ENCODE measurements around the gene CDK5RAP1.
"Not testable (repeated sequence)": the region's sequence is repeated elsewhere in the genome, so short reads cannot be mapped to it uniquely, and the experiment has no call there.

The CDK5RAP1 gene

DNA sequence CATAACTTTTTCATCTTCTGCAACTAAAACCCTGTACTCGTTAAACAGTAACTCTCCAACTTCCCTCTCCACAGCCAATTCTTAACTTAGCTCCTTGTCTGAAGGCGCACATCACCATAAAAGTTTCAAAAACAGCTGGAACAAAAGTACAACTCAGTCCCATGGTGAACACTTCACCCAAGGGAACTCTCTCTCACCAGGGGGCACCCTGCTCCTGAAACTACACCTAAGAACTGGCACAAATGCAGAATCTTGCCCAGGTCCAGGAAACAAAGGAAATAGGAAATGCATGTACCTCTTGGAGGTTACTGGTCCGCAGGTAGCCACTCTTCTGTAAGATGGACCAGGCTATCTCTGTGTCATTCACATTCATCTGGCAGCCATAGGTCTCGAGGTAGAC lies 6.6 kb downstream of the CDK5RAP1 start:
- Histone ChIP-seq H3K4me3 (ENCODE audit: low read depth, low read length) (no peak overlapping the region), H3K27me3 (ENCODE audit: control insufficient read depth, insufficient read depth, low read length) (no peaks in the 10 kb centered on the region), H3K9me3 (ENCODE audit: control insufficient read depth, insufficient read depth, low read length) (no peaks in the 10 kb centered on the region), H3K4me1 (ENCODE audit: control insufficient read depth, insufficient read depth, low read length) (no peaks in the 10 kb centered on the region), H3K9ac (ENCODE audit: low read depth, low read length) (no peak overlapping the region), H3K36me3 (ENCODE audit: control insufficient read depth, insufficient read depth, low read length) (peaks cover 12% of the 10 kb centered on the region)

GRCh38 chr20:33393609-33394008 lies 7.7 kb downstream of the CDK5RAP1 start:
- Histone ChIP-seq H3K36me3 (ENCODE audit: control insufficient read depth, insufficient read depth, low read length) (peaks cover 12% of the 10 kb centered on the region), H3K4me1 (ENCODE audit: control insufficient read depth, insufficient read depth, low read length) (no peaks in the 10 kb centered on the region)

DNA sequence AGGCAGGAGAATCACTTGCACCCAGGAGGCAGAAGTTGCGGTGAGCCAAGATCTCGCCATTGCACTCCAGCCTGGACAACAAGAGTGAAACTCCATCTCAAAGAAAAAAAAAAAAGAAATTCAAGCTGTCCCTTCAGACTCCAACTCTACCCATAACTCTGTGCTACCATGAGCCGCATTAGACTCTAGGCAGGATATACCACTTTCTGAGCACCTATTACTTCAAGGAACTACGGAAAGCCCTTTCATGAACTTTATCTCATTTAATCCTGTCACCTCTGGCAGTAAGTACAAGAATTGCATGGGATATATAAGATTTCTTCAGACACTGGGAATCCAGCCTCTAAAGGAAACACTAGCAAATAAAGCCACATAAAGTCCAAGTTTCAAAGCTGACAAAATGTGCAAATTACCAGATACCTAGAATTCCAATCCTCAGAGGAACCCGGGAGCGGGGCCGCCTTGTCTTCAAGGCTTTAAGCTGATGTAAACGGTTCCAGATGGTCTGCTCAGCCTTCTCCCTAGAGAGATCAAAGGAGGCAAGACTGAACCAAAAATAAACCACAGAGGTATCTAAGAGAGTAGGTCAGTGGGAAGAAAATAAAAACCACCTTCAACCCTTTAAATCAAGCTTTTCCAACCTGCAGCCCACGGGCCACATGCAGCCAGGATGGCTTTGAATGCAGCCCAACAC lies 9.4 kb downstream of the CDK5RAP1 start:
- Histone ChIP-seq H3K27me3 (ENCODE audit: control insufficient read depth, insufficient read depth, low read length) (no peaks in the 10 kb centered on the region), H3K9ac (ENCODE audit: low read depth, low read length) (no peak overlapping the region), H3K4me3 (ENCODE audit: low read depth, low read length) (no peak overlapping the region), H3K36me3 (ENCODE audit: control insufficient read depth, insufficient read depth, low read length) (peaks cover 12% of the 10 kb centered on the region), H3K4me1 (ENCODE audit: control insufficient read depth, insufficient read depth, low read length) (no peaks in the 10 kb centered on the region), H3K9me3 (ENCODE audit: control insufficient read depth, insufficient read depth, low read length) (no peaks in the 10 kb centered on the region)

More at GRCh38 chr20:33393609-33394008, 7.7 kb downstream of the CDK5RAP1 start:
- H3K27me3 ChIP-seq (ENCODE audit: control insufficient read depth, insufficient read depth, low read length), result no peaks in the 10 kb centered on the region
- H3K4me3 ChIP-seq (ENCODE audit: low read depth, low read length), result no peak overlapping the region
- no peaks in the 10 kb centered on the region for H3K9me3 ChIP-seq (ENCODE audit: control insufficient read depth, insufficient read depth, low read length)
- no peak overlapping the region for H3K9ac ChIP-seq (ENCODE audit: low read depth, low read length)

DNA sequence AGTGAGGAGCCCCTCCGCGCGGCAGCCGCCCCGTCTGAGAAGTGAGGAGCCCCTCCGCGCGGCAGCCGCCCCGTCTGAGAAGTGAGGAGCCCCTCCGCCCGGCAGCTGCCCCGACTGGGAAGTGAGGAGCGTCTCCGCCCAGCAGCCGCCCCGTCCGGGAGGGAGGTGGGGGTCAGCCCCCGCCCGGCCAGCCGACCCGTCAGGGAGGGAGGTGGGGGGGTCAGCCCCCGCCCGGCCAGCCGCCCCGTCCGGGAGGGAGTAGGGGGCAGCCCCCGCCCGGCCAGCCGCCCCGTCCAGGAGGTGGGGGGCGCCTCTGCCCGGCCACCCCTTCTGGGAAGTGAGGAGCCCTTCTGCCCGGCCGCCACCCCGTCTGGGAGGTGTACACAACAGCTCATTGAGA lies 12.0 kb downstream of the CDK5RAP1 start:
- H3K36me3 ChIP-seq (ENCODE audit: control insufficient read depth, insufficient read depth, low read length), result peaks cover 20% of the 10 kb centered on the region

GRCh38 chr20:33388268-33388667 lies 13.1 kb downstream of the CDK5RAP1 start:
- no peaks in the 10 kb centered on the region for H3K9me3 ChIP-seq (ENCODE audit: control insufficient read depth, insufficient read depth, low read length)
- H3K4me1 ChIP-seq (ENCODE audit: control insufficient read depth, insufficient read depth, low read length), result no peaks in the 10 kb centered on the region
- H3K4me3 ChIP-seq (ENCODE audit: low read depth, low read length), result no peak overlapping the region
- no peaks in the 10 kb centered on the region for H3K27me3 ChIP-seq (ENCODE audit: control insufficient read depth, insufficient read depth, low read length)
- H3K36me3 ChIP-seq (ENCODE audit: control insufficient read depth, insufficient read depth, low read length), result peaks cover 20% of the 10 kb centered on the region
- no peak overlapping the region for H3K9ac ChIP-seq (ENCODE audit: low read depth, low read length)

More for the DNA sequence above, 12.0 kb downstream of the CDK5RAP1 start:
- not testable (repeated sequence) for H3K27me3 ChIP-seq (ENCODE audit: control insufficient read depth, insufficient read depth, low read length); H3K9me3 ChIP-seq (ENCODE audit: control insufficient read depth, insufficient read depth, low read length); H3K9ac ChIP-seq (ENCODE audit: low read depth, low read length); H3K4me1 ChIP-seq (ENCODE audit: control insufficient read depth, insufficient read depth, low read length); H3K4me3 ChIP-seq (ENCODE audit: low read depth, low read length)

DNA sequence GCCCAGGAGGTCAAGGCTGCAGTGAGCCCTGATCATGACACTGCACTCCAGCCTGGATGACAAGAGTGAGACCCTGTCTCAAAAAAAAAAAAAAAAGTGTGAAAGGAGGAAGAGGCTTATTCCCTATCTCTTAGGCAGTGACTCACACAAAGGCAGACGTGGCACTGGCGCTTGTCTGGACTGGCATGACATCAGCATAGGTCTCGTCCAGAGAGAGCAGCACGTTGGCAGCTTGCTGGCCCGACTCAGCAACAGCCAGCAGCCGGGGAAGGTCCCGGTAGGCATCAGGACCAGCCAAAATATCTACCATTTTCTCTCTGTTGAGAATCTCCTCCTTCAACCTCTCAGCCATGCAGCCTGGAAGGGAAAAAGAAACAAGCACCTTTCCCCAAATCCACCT lies 14.1 kb downstream of the CDK5RAP1 start:
- H3K4me1 ChIP-seq (ENCODE audit: control insufficient read depth, insufficient read depth, low read length), result no peaks in the 10 kb centered on the region

DNA sequence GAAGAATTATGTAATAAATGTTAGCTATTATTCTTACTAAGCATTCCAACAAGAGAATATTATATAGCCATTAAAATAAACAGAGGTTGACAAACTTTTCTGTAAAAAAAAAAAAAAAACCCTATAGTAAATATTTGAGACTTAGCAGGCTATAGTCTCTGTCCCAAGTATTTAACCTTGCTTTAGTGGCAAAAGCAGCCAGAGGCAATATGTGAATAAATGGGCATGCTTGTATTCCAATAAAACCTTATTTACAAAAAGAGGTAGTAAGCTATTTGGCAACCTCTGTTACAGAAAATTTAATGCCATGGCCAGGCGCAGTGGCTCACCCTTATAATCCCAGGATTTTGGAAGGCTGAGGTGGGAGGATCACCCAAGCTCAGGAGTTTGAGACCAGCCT lies 14.6 kb downstream of the CDK5RAP1 start:
- no peak overlapping the region for H3K4me3 ChIP-seq (ENCODE audit: low read depth, low read length)
- no peak overlapping the region for H3K9ac ChIP-seq (ENCODE audit: low read depth, low read length)
- H3K9me3 ChIP-seq (ENCODE audit: control insufficient read depth, insufficient read depth, low read length), result no peaks in the 10 kb centered on the region
- H3K36me3 ChIP-seq (ENCODE audit: control insufficient read depth, insufficient read depth, low read length), result peaks cover 20% of the 10 kb centered on the region
- no peaks in the 10 kb centered on the region for H3K27me3 ChIP-seq (ENCODE audit: control insufficient read depth, insufficient read depth, low read length)
- no peaks in the 10 kb centered on the region for H3K4me1 ChIP-seq (ENCODE audit: control insufficient read depth, insufficient read depth, low read length)

More for the DNA sequence above, 14.1 kb downstream of the CDK5RAP1 start:
- Histone ChIP-seq H3K4me3 (ENCODE audit: low read depth, low read length) (no peak overlapping the region), H3K36me3 (ENCODE audit: control insufficient read depth, insufficient read depth, low read length) (peaks cover 20% of the 10 kb centered on the region), H3K9ac (ENCODE audit: low read depth, low read length) (no peak overlapping the region), H3K27me3 (ENCODE audit: control insufficient read depth, insufficient read depth, low read length) (no peaks in the 10 kb centered on the region), H3K9me3 (ENCODE audit: control insufficient read depth, insufficient read depth, low read length) (no peaks in the 10 kb centered on the region)

DNA sequence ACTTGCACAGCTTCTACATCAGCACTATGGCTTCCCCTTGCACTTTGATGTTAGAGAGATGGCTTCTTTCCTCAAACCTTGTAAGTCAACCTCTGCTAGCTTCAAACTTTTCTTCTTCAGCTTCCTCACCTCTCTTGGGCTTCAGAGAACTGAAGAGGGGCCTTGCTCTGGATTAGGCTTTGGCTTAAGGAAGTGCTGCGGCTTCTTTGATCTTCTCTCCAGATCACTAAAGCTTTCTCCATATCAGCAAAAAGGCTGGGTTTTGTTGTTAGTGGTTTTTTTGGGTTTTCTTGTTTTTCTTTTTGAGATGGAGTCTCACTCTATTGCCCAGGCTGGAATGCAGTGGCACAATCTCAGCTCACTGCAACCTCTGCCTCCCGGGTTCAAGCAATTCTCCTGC lies 24.0 kb downstream of the CDK5RAP1 start:
- no peaks in the 10 kb centered on the region for H3K9me3 ChIP-seq (ENCODE audit: control insufficient read depth, insufficient read depth, low read length)
- no peak overlapping the region for H3K9ac ChIP-seq (ENCODE audit: low read depth, low read length)
- H3K4me3 ChIP-seq (ENCODE audit: low read depth, low read length), result no peak overlapping the region
- no peaks in the 10 kb centered on the region for H3K27me3 ChIP-seq (ENCODE audit: control insufficient read depth, insufficient read depth, low read length)
- H3K36me3 ChIP-seq (ENCODE audit: control insufficient read depth, insufficient read depth, low read length), result peaks cover 25% of the 10 kb centered on the region
- H3K4me1 ChIP-seq (ENCODE audit: control insufficient read depth, insufficient read depth, low read length), result no peaks in the 10 kb centered on the region

DNA sequence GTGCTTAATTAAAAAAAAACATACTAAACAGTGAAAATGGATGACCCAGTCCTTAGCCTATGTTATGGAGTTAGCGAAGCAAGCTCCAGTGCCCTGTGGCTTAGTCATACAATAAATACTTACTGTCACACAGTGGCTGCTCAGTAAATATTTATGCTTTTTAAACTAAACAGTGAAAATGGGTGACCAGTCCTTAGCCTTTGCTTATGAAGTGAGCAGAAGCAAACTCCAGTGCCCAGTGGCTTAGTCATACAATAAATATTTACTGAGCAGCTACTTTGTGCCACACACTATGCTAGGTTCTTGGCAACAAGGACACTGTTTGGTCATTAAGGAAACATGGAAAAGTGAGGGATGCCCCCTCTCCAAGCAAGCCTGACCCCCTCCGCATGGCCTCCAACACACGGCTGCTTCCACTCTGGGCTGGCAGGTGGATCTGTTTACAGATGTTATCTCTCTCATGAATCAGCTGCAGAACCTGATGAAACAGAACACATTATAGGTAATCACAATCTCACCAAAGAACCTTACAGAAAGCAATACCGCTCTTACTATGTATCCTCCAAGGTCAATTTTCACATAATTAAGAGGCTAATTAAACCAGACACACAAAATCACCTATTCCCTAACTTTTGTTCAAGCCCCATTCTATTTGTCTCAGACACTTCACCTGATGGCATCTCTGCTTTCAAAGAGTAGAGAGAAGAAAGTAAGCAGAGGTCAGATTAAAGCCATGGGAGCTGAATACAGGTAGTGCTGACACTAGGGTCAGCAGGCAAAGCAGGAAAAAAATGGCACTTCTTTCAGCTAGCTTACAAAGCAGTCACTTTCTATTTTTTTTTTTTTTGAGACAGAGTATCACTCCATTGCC lies 27.3 kb downstream of the CDK5RAP1 start:
- Histone ChIP-seq H3K36me3 (ENCODE audit: control insufficient read depth, insufficient read depth, low read length) (peaks cover 31% of the 10 kb centered on the region), H3K4me1 (ENCODE audit: control insufficient read depth, insufficient read depth, low read length) (no peaks in the 10 kb centered on the region), H3K27me3 (ENCODE audit: control insufficient read depth, insufficient read depth, low read length) (no peaks in the 10 kb centered on the region), H3K4me3 (ENCODE audit: low read depth, low read length) (no peak overlapping the region), H3K9me3 (ENCODE audit: control insufficient read depth, insufficient read depth, low read length) (no peaks in the 10 kb centered on the region), H3K9ac (ENCODE audit: low read depth, low read length) (no peak overlapping the region)

- Histone ChIP-seq H3K9ac (ENCODE audit: low read depth, low read length) (no peak overlapping the region), H3K4me1 (ENCODE audit: control insufficient read depth, insufficient read depth, low read length) (no peaks in the 10 kb centered on the region), H3K4me3 (ENCODE audit: low read depth, low read length) (no peak overlapping the region), H3K36me3 (ENCODE audit: control insufficient read depth, insufficient read depth, low read length) (peaks cover 22% of the 10 kb centered on the region), H3K9me3 (ENCODE audit: control insufficient read depth, insufficient read depth, low read length) (no peaks in the 10 kb centered on the region), H3K27me3 (ENCODE audit: control insufficient read depth, insufficient read depth, low read length) (no peaks in the 10 kb centered on the region)
These were observed 28.3 kb downstream of the CDK5RAP1 start for GRCh38 chr20:33372993-33373441.

DNA sequence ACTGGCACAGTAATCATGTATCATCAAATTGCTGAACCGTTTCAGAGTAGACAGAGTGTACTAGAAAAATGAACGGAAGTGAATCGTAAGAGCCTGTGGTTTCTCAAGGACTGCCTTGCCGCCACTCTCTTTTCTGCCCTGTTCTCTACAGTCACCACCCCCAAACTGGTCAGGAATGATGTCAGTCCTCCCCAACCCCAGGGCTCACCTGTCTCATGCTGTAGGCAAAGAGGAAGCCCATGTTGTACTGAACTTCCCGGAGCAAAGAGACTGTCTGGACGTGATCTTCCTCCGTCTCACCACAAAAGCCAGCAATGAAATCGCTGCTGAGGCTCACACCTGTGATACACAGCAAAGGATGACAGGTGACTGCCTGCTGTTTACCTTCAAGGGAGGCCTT lies 31.0 kb downstream of the CDK5RAP1 start:
- peaks cover 35% of the 10 kb centered on the region for H3K36me3 ChIP-seq (ENCODE audit: control insufficient read depth, insufficient read depth, low read length)
- H3K4me1 ChIP-seq (ENCODE audit: control insufficient read depth, insufficient read depth, low read length), result no peaks in the 10 kb centered on the region
- H3K4me3 ChIP-seq (ENCODE audit: low read depth, low read length), result no peak overlapping the region
- H3K9ac ChIP-seq (ENCODE audit: low read depth, low read length), result no peak overlapping the region
- no peaks in the 10 kb centered on the region for H3K9me3 ChIP-seq (ENCODE audit: control insufficient read depth, insufficient read depth, low read length)
- H3K27me3 ChIP-seq (ENCODE audit: control insufficient read depth, insufficient read depth, low read length), result no peaks in the 10 kb centered on the region

- H3K36me3 ChIP-seq (ENCODE audit: control insufficient read depth, insufficient read depth, low read length), result peaks cover 33% of the 10 kb centered on the region
- no peak overlapping the region for H3K4me3 ChIP-seq (ENCODE audit: low read depth, low read length)
- no peaks in the 10 kb centered on the region for H3K9me3 ChIP-seq (ENCODE audit: control insufficient read depth, insufficient read depth, low read length)
- H3K4me1 ChIP-seq (ENCODE audit: control insufficient read depth, insufficient read depth, low read length), result no peaks in the 10 kb centered on the region
- no peak overlapping the region for H3K9ac ChIP-seq (ENCODE audit: low read depth, low read length)
- H3K27me3 ChIP-seq (ENCODE audit: control insufficient read depth, insufficient read depth, low read length), result no peaks in the 10 kb centered on the region
These were observed 38.4 kb downstream of the CDK5RAP1 start for GRCh38 chr20:33362898-33363297.
